ENCODE measurements around the gene RAB40C. TPM values are rescaled to one million over a fixed set of nuclear protein-coding genes. Genes with fewer than 3 reads are reported as not detected.
A peak's percentile ranks its signal among the peaks of the same experiment; 100 is the strongest.

Gene RAB40C
- total and polyA plus RNA-seq, 4 donors, result 6.1 to 11.0 (median 9.2) TPM

- no peak for DNase-seq (ENCODE audit: low spot score)
- no peak overlapping the region for H3K27ac ChIP-seq (ENCODE audit: low read depth in 1 of 2, low read length in 2 of 2)
- no peaks in the 10 kb centered on the region for H3K27me3 ChIP-seq (ENCODE audit: control insufficient read depth in 4 of 4, insufficient read depth in 4 of 4, low read length in 3 of 4)
- 86% methylated on average over 22 of the region's 22 CpGs for whole genome bisulfite sequencing
- H3K4me3 ChIP-seq (ENCODE audit: low read depth in 1 of 3, low read length in 3 of 3), result no peak overlapping the region
- TF ChIP-seq YY1 (IDR thresholded peaks at IDR 0.05) (no peak), TAF1 (conservative IDR thresholded peaks at IDR 0.05) (no peak), FOXA1 (IDR thresholded peaks at IDR 0.05) (no peak), REST (IDR thresholded peaks at IDR 0.05) (no peak), EGR1 (IDR thresholded peaks at IDR 0.05; ENCODE audit: low read depth in 2 of 2) (no peak), CTCF (IDR thresholded peaks at IDR 0.05; ENCODE audit: low read depth, low read length, missing input control) (no peak), SP1 (IDR thresholded peaks at IDR 0.05) (no peak), RXRA (IDR thresholded peaks at IDR 0.05) (no peak), RAD21 (IDR thresholded peaks at IDR 0.05) (no peak), FOXA2 (IDR thresholded peaks at IDR 0.05) (no peak), GABPA (IDR thresholded peaks at IDR 0.05 in 1 of 2, conservative IDR thresholded peaks at IDR 0.05 in 1 of 2) (no peak), HNF4G (IDR thresholded peaks at IDR 0.05) (no peak)
- TF ChIP-seq, protein P1, sequence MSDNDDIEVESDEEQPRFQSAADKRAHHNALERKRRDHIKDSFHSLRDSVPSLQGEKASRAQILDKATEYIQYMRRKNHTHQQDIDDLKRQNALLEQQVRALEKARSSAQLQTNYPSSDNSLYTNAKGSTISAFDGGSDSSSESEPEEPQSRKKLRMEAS (IDR thresholded peaks at IDR 0.05), result no peak
- TF ChIP-seq, protein P2, sequence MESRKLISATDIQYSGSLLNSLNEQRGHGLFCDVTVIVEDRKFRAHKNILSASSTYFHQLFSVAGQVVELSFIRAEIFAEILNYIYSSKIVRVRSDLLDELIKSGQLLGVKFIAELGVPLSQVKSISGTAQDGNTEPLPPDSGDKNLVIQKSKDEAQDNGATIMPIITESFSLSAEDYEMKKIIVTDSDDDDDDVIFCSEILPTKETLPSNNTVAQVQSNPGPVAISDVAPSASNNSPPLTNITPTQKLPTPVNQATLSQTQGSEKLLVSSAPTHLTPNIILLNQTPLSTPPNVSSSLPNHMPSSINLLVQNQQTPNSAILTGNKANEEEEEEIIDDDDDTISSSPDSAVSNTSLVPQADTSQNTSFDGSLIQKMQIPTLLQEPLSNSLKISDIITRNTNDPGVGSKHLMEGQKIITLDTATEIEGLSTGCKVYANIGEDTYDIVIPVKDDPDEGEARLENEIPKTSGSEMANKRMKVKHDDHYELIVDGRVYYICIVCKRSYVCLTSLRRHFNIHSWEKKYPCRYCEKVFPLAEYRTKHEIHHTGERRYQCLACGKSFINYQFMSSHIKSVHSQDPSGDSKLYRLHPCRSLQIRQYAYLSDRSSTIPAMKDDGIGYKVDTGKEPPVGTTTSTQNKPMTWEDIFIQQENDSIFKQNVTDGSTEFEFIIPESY (IDR thresholded peaks at IDR 0.05), result no peak
- TF ChIP-seq, protein P3, sequence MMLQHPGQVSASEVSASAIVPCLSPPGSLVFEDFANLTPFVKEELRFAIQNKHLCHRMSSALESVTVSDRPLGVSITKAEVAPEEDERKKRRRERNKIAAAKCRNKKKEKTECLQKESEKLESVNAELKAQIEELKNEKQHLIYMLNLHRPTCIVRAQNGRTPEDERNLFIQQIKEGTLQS (IDR thresholded peaks at IDR 0.05), result no peak
- no peaks in the 10 kb centered on the region for H3K9me3 ChIP-seq (ENCODE audit: control insufficient read depth in 4 of 4, low read length in 3 of 4)
- H3K9ac ChIP-seq (ENCODE audit: low read depth in 1 of 2, low read length in 2 of 2), result peak overlapping the region in 1 of 2 donors; percentile 48
- peaks cover 4 to 21% (median 11%) of the 10 kb centered on the region in 4 donors for H3K36me3 ChIP-seq (ENCODE audit: control insufficient read depth in 4 of 4, insufficient read depth in 3 of 4, low read depth in 1 of 4, low read length in 3 of 4)
- peaks cover 7 to 23% (median 15%) of the 10 kb centered on the region in 4 donors for H3K4me1 ChIP-seq (ENCODE audit: control insufficient read depth in 4 of 4, insufficient read depth in 4 of 4, low read length in 3 of 4)
These were observed 77.4 kb downstream of the RAB40C start for GRCh38 chr16:667113-667779.

Measured in liver (tissue), 9 donors.